Thymus (tissue), 11 donors: ENCODE results near the gene CHURC1. TPM values are rescaled to one million over a fixed set of nuclear protein-coding genes. Genes with fewer than 3 reads are reported as not detected.
A peak's percentile ranks its signal among the peaks of the same experiment; 100 is the strongest.

Experiments used
- DNase-seq, 9 donors: peaks; one replicate each; pipeline ENCODE4 v3.0.0-alpha.2; 2013; ENCODE audit warnings: low spot score in 9 of 9, low read depth in 6 of 9, missing footprints in 1 of 9
- H3K27ac ChIP-seq, 2 donors: one replicate each; pipeline ENCODE4 v1.5.1; 2013; ENCODE audit warnings: control low read depth in 1 of 2, low read depth in 1 of 2, low read length in 1 of 2, mild to moderate bottlenecking in 1 of 2, moderate library complexity in 1 of 2
- H3K27me3 ChIP-seq, 2 donors: one replicate each; pipeline ENCODE4 v1.5.1; 2013; ENCODE audit warnings: low read length in 1 of 2; ENCODE audit not compliant: control insufficient read depth in 2 of 2, insufficient read depth in 1 of 2
- H3K36me3 ChIP-seq, 2 donors: one replicate each; pipeline ENCODE4 v1.5.1; 2013; ENCODE audit warnings: low read length in 1 of 2, mild to moderate bottlenecking in 1 of 2, moderate library complexity in 1 of 2; ENCODE audit not compliant: control insufficient read depth in 2 of 2, insufficient read depth in 2 of 2
- H3K4me1 ChIP-seq, 2 donors: one replicate each; pipeline ENCODE4 v1.5.1; 2013; ENCODE audit warnings: low read length in 2 of 2; ENCODE audit not compliant: control insufficient read depth in 2 of 2, insufficient read depth in 2 of 2
- H3K4me3 ChIP-seq, 2 donors: one replicate each; pipeline ENCODE4 v1.5.1; 2013; ENCODE audit warnings: low read length in 2 of 2, control low read depth in 1 of 2, mild to moderate bottlenecking in 1 of 2
- H3K9me3 ChIP-seq, 2 donors: one replicate each; pipeline ENCODE4 v1.5.1; 2013; ENCODE audit warnings: low read length in 1 of 2, mild to moderate bottlenecking in 1 of 2; ENCODE audit not compliant: control insufficient read depth in 2 of 2, insufficient read depth in 1 of 2
- WGBS: extraction: QIAGEN DNeasy Blood & Tissue Kit; methylation state at CpG from one replicate; pipeline ENCODE4 v1.1.7; 2013; 5-methylcytosine and 5-hydroxymethylcytosine counted together
- polyA plus RNA-seq: library from polyadenylated mRNA; stranded (reverse); fragments of 200-250 nt; gene quantifications from one replicate; pipeline ENCODE4 v1.2.3, GENCODE V29; 2013
- total RNA-seq: library from RNA; stranded (reverse); fragments of 120-200 nt; gene quantifications from one replicate; pipeline ENCODE4 v1.2.4, GENCODE V29; 2013
- donor health status: healthy.

The CHURC1 gene
- total and polyA plus RNA-seq, 2 donors = 55.1 to 93.7 TPM

GRCh38 chr14:64871344-64871743 is 42.9 kb upstream of the CHURC1 start:
- no peaks in the 10 kb centered on the region for H3K9me3 ChIP-seq
- peaks cover 0 to 22% of the 10 kb centered on the region in 2 donors for H3K27me3 ChIP-seq
- no peak for DNase-seq
- no peak overlapping the region for H3K27ac ChIP-seq
- no peaks in the 10 kb centered on the region for H3K36me3 ChIP-seq
- 93% methylated on average over 2 of the region's 2 CpGs for WGBS
- no peaks in the 10 kb centered on the region for H3K4me1 ChIP-seq
- H3K4me3 ChIP-seq = no peak overlapping the region

GRCh38 chr14:64873506-64874219 is 40.6 kb upstream of the CHURC1 start:
- no peak for DNase-seq
- no peaks in the 10 kb centered on the region for H3K4me1 ChIP-seq
- peaks cover 4 to 44% of the 10 kb centered on the region in 2 donors for H3K27me3 ChIP-seq
- H3K4me3 ChIP-seq = no peak overlapping the region
- no peaks in the 10 kb centered on the region for H3K36me3 ChIP-seq
- 84% methylated on average over 3 of the region's 3 CpGs for WGBS
- no peaks in the 10 kb centered on the region for H3K9me3 ChIP-seq
- H3K27ac ChIP-seq = no peak overlapping the region

DNA sequence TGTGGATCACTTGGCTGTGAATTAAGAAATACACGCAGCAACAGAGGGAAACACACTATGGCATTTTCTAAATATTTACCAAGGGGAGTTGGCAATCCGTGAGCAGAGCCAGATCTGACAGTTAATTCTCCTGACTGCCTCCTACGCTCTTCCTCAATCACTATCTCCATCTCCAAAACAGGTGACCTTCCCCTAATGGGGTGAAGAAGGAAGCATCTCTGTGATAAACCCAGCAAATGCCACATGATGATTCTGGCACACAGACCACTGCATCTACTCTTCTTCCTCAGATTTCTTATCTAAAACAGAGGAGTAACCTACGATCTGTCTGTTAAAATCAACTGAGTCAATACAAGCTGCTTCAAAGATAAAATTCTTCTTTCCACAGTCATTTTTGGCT is 38.9 kb upstream of the CHURC1 start:
- H3K9me3 ChIP-seq = no peaks in the 10 kb centered on the region
- H3K4me3 ChIP-seq = no peak overlapping the region
- no peaks in the 10 kb centered on the region for H3K36me3 ChIP-seq
- no peak for DNase-seq
- 94% methylated on average over 4 of the region's 4 CpGs for WGBS
- peaks cover 18 to 59% of the 10 kb centered on the region in 2 donors for H3K27me3 ChIP-seq
- H3K4me1 ChIP-seq = peaks cover 0 to 7% of the 10 kb centered on the region in 2 donors
- no peak overlapping the region for H3K27ac ChIP-seq

GRCh38 chr14:64877846-64878245 is 36.4 kb upstream of the CHURC1 start:
- H3K36me3 ChIP-seq = no peaks in the 10 kb centered on the region
- 83% methylated on average over 4 of the region's 4 CpGs for WGBS
- H3K4me3 ChIP-seq = no peak overlapping the region
- no peaks in the 10 kb centered on the region for H3K9me3 ChIP-seq
- DNase-seq = no peak
- no peak overlapping the region for H3K27ac ChIP-seq
- peaks cover 6 to 13% of the 10 kb centered on the region in 2 donors for H3K4me1 ChIP-seq
- peaks cover 32 to 75% of the 10 kb centered on the region in 2 donors for H3K27me3 ChIP-seq

DNA sequence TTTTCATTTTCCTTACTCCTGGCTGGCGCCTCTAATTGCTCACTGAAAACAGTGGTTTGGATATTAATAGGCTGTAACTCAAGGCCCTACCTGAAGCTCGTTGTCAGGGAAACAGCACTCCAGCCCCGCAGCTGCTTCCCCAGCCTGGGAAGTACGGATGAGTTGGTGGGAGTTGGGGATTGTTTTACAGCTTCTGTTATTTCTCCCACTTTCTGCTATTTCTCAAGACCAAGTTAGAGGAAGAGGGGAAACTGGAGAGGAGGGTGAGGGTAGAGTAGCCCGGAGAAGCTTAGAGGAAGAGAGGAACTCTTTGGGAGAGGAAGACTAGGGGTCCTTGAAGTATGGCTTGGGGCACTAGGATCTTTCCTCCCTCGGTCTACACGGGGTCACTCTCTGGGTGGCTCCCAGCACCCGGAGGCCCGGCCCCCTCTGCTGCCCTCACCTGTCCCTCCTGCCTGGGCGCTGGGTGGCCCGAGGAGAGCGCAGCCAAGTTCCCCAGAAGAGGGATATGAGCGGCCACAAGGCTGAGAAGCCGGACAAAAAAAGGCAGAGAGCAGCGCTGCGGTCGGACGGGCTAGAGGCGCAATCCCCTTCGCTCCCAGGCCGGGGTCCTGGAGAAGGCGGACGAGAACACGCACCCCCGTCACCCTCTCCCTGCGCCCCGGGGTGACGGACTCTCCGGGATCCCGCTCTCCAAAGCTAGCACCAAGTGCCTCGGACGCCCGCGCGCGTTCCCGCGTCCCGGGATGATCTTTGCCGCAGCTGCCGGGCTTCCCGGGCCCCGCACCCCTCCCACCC is 35.2 kb upstream of the CHURC1 start:
- no peak for DNase-seq
- peak overlapping the region in 1 of 2 donors; percentile 68 for H3K4me3 ChIP-seq
- no peak overlapping the region for H3K27ac ChIP-seq
- 8% methylated on average over 43 of the region's 43 CpGs for WGBS
- no peaks in the 10 kb centered on the region for H3K36me3 ChIP-seq
- peaks cover 6 to 13% of the 10 kb centered on the region in 2 donors for H3K4me1 ChIP-seq
- H3K9me3 ChIP-seq = no peaks in the 10 kb centered on the region
- peaks cover 32 to 83% of the 10 kb centered on the region in 2 donors for H3K27me3 ChIP-seq

DNA sequence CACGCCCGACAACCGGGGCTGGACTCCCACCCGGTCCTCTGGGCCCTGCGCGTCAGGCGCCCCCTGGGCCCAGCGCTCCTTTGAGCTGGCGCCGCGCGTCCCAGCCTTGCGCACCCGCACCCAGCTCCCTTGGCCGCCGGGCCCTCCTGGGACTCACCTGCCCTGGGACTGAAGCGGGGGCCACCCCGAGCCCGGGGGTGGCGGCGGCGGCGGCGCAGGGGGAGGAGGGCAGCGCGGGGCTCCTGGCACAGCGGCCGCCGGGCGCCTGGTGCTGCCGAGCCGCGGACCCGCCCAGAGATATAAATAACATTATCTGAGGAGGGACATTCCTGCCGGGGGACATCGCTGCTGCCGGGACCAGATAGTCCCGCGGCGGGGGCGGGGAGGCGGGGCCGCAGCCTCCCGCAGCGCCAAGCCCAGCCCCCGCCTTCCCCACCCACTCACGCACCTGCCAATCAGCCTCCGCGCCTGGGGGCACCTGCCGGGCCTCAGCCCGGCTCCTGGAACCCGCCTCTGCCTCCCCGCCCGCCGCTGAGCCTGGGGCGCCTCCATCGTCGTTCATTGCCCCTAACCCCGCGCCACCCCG is 34.5 kb upstream of the CHURC1 start, which contains the start of gene SPTB:
Gene SPTB (minus strand): TSS at position 273 of the 586 bp plus-strand sequence. CDS start 56,813 bp downstream, outside the sequence.
- Histone ChIP-seq H3K4me1 (peaks cover 6 to 13% of the 10 kb centered on the region in 2 donors), H3K27me3 (peaks cover 32 to 89% of the 10 kb centered on the region in 2 donors), H3K9me3 (no peaks in the 10 kb centered on the region), H3K27ac (no peak within 1 kb of the TSS), H3K4me3 (peak within 1 kb of the TSS; percentile 51 to 68), H3K36me3 (no peaks in the 10 kb centered on the region)
- WGBS = under 1% methylated on average over 61 of the region's 61 CpGs
- DNase-seq = peak in 6 of 9 donors; percentile 19 to 69 (median 52)

DNA sequence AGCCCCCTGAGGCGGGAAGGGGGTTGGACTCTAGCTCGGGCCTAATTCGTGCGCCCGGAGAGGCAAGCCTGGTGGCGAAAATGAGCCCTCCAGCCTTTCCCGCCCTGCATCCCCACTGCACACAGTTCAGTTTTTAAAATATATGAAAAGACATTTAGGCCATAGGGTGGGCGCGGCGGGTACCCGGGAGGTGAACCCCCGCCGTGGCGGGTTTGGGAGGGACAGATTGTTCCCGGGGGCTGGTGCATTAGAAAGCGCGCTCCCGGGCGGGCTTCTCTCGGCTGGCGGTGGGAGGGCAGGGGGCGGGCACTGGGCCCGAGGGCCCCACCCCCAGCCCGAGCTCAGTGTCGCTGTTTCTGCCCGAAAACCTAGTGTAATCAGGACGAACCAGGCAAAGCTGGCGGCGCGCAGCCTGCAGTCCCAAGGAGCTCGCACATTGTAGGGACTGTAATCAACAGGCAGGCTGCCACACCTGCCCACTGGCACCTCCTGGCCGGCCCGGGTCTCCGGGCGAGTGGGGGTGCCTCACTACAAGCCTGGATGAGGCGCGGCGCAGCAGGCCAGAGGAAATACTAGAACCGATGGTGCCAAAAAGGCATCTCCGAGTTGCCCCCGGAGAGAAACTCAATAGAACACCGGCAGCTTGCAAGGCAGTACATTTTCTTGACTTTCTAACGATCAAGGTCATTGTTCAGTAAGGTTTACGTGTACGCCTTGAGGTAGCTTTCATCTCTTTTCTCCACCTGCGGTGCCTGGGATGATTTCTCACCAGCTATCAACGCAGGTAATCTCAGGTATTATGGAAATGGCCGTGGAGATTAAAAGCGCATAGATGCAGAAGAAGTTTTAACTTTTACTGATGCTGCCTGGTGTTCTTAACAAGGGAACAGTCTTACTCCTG is 33.8 kb upstream of the CHURC1 start:
- WGBS = 3% methylated on average over 49 of the region's 49 CpGs
- Histone ChIP-seq H3K4me3 (peak overlapping the region; percentile 51 to 68), H3K27ac (no peak overlapping the region), H3K36me3 (no peaks in the 10 kb centered on the region), H3K4me1 (peaks cover 6 to 13% of the 10 kb centered on the region in 2 donors), H3K9me3 (no peaks in the 10 kb centered on the region), H3K27me3 (peaks cover 32 to 88% of the 10 kb centered on the region in 2 donors)
- DNase-seq = peak in 7 of 9 donors; percentile 27 to 69 (median 44)

DNA sequence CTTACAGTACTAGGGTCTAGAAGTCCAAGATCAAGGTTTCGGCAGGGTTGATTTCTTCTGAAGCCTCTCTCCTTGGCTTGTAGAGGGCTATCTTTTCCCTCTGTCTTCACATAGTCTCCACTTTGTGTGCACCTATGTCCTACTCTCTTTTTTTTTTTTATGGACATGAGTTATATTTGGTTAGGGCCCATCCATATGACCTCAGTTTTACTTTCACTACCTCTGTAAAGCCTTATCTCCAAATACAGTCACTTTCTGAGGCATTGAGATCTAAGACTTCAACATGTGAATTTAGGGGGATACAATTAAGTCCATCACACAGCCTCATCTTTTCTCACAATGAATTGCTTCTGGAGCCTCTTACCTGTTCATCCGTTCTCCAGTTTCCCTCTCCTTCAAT is 28.7 kb upstream of the CHURC1 start:
- no peaks in the 10 kb centered on the region for H3K36me3 ChIP-seq
- no peak for DNase-seq
- no peak overlapping the region for H3K4me3 ChIP-seq
- peaks cover 4% of the 10 kb centered on the region in 2 donors for H3K4me1 ChIP-seq
- WGBS = 99% methylated on average over 2 of the region's 2 CpGs
- H3K27ac ChIP-seq = no peak overlapping the region
- H3K27me3 ChIP-seq = peaks cover 12 to 50% of the 10 kb centered on the region in 2 donors
- H3K9me3 ChIP-seq = no peaks in the 10 kb centered on the region
